Fibroblast of lung (primary cell): ENCODE measurements around the gene TPGS1. TPM values are rescaled to one million over a fixed set of nuclear protein-coding genes. Genes with fewer than 3 reads are reported as not detected.
A peak's percentile ranks its signal among the peaks of the same experiment; 100 is the strongest.

Experiments
- DNase-seq, 2 donors: peaks; one replicate each; pipeline versions ENCODE4 v3.0.0 to v3.0.0-alpha.2; 2010; ENCODE audit warnings: low read depth in 2 of 2
- H2AFZ ChIP-seq: 2 replicates; pipeline ENCODE4 v1.5.1; 2012; ENCODE audit warnings: low read length, control low read depth, inconsistent platforms
- H3K27ac ChIP-seq: 2 replicates; pipeline ENCODE4 v1.5.1; 2011; ENCODE audit warnings: low read length, control low read depth; ENCODE audit not compliant: insufficient read depth
- H3K27me3 ChIP-seq: 2 replicates; pipeline ENCODE4 v1.5.1; 2011; ENCODE audit warnings: mild to moderate bottlenecking, low read length; ENCODE audit not compliant: control insufficient read depth, insufficient read depth
- H3K36me3 ChIP-seq: 2 replicates; pipeline ENCODE4 v1.5.1; 2011; ENCODE audit warnings: low read length; ENCODE audit not compliant: control insufficient read depth, insufficient read depth
- H3K4me1 ChIP-seq: 2 replicates; pipeline ENCODE4 v1.5.1; 2011; ENCODE audit warnings: low read length; ENCODE audit not compliant: control insufficient read depth, insufficient read depth; ENCODE audit errors: extremely low read depth
- H3K4me2 ChIP-seq: 2 replicates; pipeline ENCODE4 v1.5.1; 2011; ENCODE audit warnings: low read length, control low read depth; ENCODE audit not compliant: insufficient read depth; ENCODE audit errors: extremely low read depth
- H3K4me3 ChIP-seq, 4 experiments: fragments of 200-600 bp in 1 of 4; sonication (generic) in 1 of 4; replicated peaks in 1 of 4; 2 replicates each; pipeline ENCODE4 v1.5.1; 2011 to 2016; ENCODE audit warnings: low read length in 4 of 4, low read depth in 3 of 4, mild to moderate bottlenecking in 3 of 4, control low read depth in 2 of 4, inconsistent platforms in 1 of 4, mixed read lengths in 1 of 4; ENCODE audit not compliant: insufficient read depth in 1 of 4; ENCODE audit errors: control extremely low read depth in 1 of 4
- H3K79me2 ChIP-seq: 2 replicates; pipeline ENCODE4 v1.5.1; 2012; ENCODE audit warnings: mild to moderate bottlenecking, low read length, inconsistent platforms; ENCODE audit not compliant: control insufficient read depth, insufficient read depth
- H3K9ac ChIP-seq: 2 replicates; pipeline ENCODE4 v1.5.1; 2011; ENCODE audit warnings: mild to moderate bottlenecking, low read length, control low read depth; ENCODE audit not compliant: insufficient read depth
- H3K9me3 ChIP-seq: 2 replicates; pipeline ENCODE4 v1.5.1; 2012; ENCODE audit warnings: low read depth, low read length; ENCODE audit not compliant: control insufficient read depth, insufficient read depth
- H4K20me1 ChIP-seq: 2 replicates; pipeline ENCODE4 v1.5.1; 2011; ENCODE audit warnings: low read length; ENCODE audit not compliant: control insufficient read depth, insufficient read depth; ENCODE audit errors: extremely low read depth
- CTCF ChIP-seq, 2 donors: IDR thresholded peaks in 1 of 2; conservative IDR thresholded peaks in 1 of 2; 1 replicate in 1 of 2; 2 replicates in 1 of 2; pipeline ENCODE4 v1.5.1; 2011 to 2012; ENCODE audit warnings: low read length in 2 of 2, control low read depth in 1 of 2, inconsistent platforms in 1 of 2, low read depth in 1 of 2, mild to moderate bottlenecking in 1 of 2
- EZH2 ChIP-seq: IDR thresholded peaks from 2 replicates; pipeline ENCODE4 v1.5.1; 2012; ENCODE audit warnings: low read length, control low read depth, mild to moderate bottlenecking; ENCODE audit errors: missing control alignments
- polyA plus RNA-seq, 2 donors: library from polyadenylated mRNA; depleted of rRNA in 1 of 2; stranded (reverse) in 1 of 2; unstranded in 1 of 2; fragments of >200 nt; gene quantifications; 2 replicates each; pipeline ENCODE4 v1.2.1, GENCODE V29; 2011 to 2012; ENCODE audit warnings: missing spikeins in 1 of 2
- total RNA-seq: library from RNA; depleted of rRNA; stranded (reverse); fragments of >200 nt; gene quantifications from 2 replicates; pipeline ENCODE4 v1.2.1, GENCODE V29; 2014

Gene TPGS1
- total and polyA plus RNA-seq, 2 donors (not counting 1 experiment from before 2014, with no cell fraction given): 2.0 to 30.1 TPM

- Histone ChIP-seq H3K79me2 (no peaks in the 10 kb centered on the region), H3K4me1 (no peaks in the 10 kb centered on the region), H4K20me1 (no peaks in the 10 kb centered on the region), H3K36me3 (no peaks in the 10 kb centered on the region), H3K27me3 (peaks cover 14% of the 10 kb centered on the region), H3K4me3 (no peak overlapping the region), H2AFZ (no peak overlapping the region), H3K4me2 (no peak overlapping the region), H3K9ac (no peak overlapping the region), H3K9me3 (no peaks in the 10 kb centered on the region), H3K27ac (no peak overlapping the region)
- no peak for DNase-seq
- TF ChIP-seq EZH2: peak; percentile 43
- no peak for TF ChIP-seq CTCF (conservative IDR thresholded peaks at IDR 0.05 in 1 of 2, IDR thresholded peaks at IDR 0.05 in 1 of 2; ENCODE audit: low read depth in 1 of 2, low read length in 2 of 2)
Measured at GRCh38 chr19:498977-499623, 8.2 kb upstream of the TPGS1 start.

GRCh38 chr19:501646-502045, 5.7 kb upstream of the TPGS1 start:
- H4K20me1 ChIP-seq: no peaks in the 10 kb centered on the region
- H3K4me2 ChIP-seq: no peak overlapping the region
- H3K9ac ChIP-seq: no peak overlapping the region
- DNase-seq: no peak
- H3K4me1 ChIP-seq: peaks cover 3% of the 10 kb centered on the region
- no peaks in the 10 kb centered on the region for H3K9me3 ChIP-seq
- H3K27me3 ChIP-seq: peaks cover 14% of the 10 kb centered on the region
- no peaks in the 10 kb centered on the region for H3K36me3 ChIP-seq
- H2AFZ ChIP-seq: no peak overlapping the region
- TF ChIP-seq EZH2 (no peak), CTCF (conservative IDR thresholded peaks at IDR 0.05 in 1 of 2, IDR thresholded peaks at IDR 0.05 in 1 of 2; ENCODE audit: low read depth in 1 of 2, low read length in 2 of 2) (no peak)
- H3K79me2 ChIP-seq: no peaks in the 10 kb centered on the region
- no peak overlapping the region for H3K4me3 ChIP-seq
- no peak overlapping the region for H3K27ac ChIP-seq

- no peak overlapping the region for H3K4me2 ChIP-seq
- no peak overlapping the region for H3K9ac ChIP-seq
- H3K9me3 ChIP-seq: no peaks in the 10 kb centered on the region
- peaks cover 8% of the 10 kb centered on the region for H3K79me2 ChIP-seq
- H3K27ac ChIP-seq: no peak overlapping the region
- no peak for TF ChIP-seq EZH2
- no peak for TF ChIP-seq CTCF (conservative IDR thresholded peaks at IDR 0.05 in 1 of 2, IDR thresholded peaks at IDR 0.05 in 1 of 2; ENCODE audit: low read depth in 1 of 2, low read length in 2 of 2)
- H4K20me1 ChIP-seq: no peaks in the 10 kb centered on the region
- no peaks in the 10 kb centered on the region for H3K36me3 ChIP-seq
- no peaks in the 10 kb centered on the region for H3K27me3 ChIP-seq
- H2AFZ ChIP-seq: no peak overlapping the region
- no peak overlapping the region for H3K4me3 ChIP-seq
- no peak for DNase-seq
- H3K4me1 ChIP-seq: peaks cover 7% of the 10 kb centered on the region
Measured at GRCh38 chr19:504616-505015, 2.7 kb upstream of the TPGS1 start.
